Caco-2 (cell line): ENCODE data around the gene ANKRD27. TPM values are rescaled to one million over a fixed set of nuclear protein-coding genes. Genes with fewer than 3 reads are reported as not detected.

Source experiments
- BruUV-seq: library from RNA; stranded (reverse); fragments of 400-500 nt; replicated peaks from 2 replicates; lab custom pipeline; 2021; lab: Mats Ljungman, UMichigan
- CTCF ChIA-PET: fragments of 300-600 bp; sonication (Branson Sonifier 250); formaldehyde crosslinking; loops from one replicate; lab custom pipeline; 2022; ENCODE audit warnings: antibody characterized with exemption; lab: Charles Lee
- POLR2A ChIA-PET: fragments of 300-600 bp; sonication (Branson Sonifier 250); formaldehyde crosslinking; loops from one replicate; lab custom pipeline; 2022; ENCODE audit warnings: antibody characterized with exemption; lab: Charles Lee
- DNase-seq, 2 experiments: peaks; one replicate each; pipeline versions ENCODE4 v3.0.0 to v3.0.0-alpha.2; 2020 to 2022
- H3K27me3 ChIP-seq: replicated peaks from 2 replicates; pipeline ENCODE4 v1.6.0; 2011; ENCODE audit warnings: low read length; ENCODE audit not compliant: control insufficient read depth, insufficient read depth
- H3K36me3 ChIP-seq: 2 replicates; pipeline ENCODE4 v1.5.1; 2011; ENCODE audit warnings: low read length; ENCODE audit not compliant: control insufficient read depth, insufficient read depth
- H3K4me1 ChIP-seq: fragments of 250-450 bp; sonication (Bioruptor Pico); 2 replicates; pipeline ENCODE4 v1.5.1; 2020; ENCODE audit warnings: mild to moderate bottlenecking
- H3K4me3 ChIP-seq: 2 replicates; pipeline ENCODE4 v1.5.1; 2011; ENCODE audit warnings: low read depth, mild to moderate bottlenecking, control low read depth, low read length
- H3K9me3 ChIP-seq: fragments of 250-450 bp; sonication (Bioruptor Pico); 2 replicates; pipeline ENCODE4 v1.5.1; 2020; ENCODE audit warnings: mild to moderate bottlenecking, moderate library complexity
- H3K27ac Mint-ChIP-seq: one replicate; pipeline ENCODE4 v1.8.0; 2022; ENCODE audit warnings: mixed read lengths; ENCODE audit not compliant: unreplicated experiment
- H3K27me3 Mint-ChIP-seq: one replicate; pipeline ENCODE4 v1.8.0; 2022; ENCODE audit warnings: mixed read lengths; ENCODE audit not compliant: insufficient read depth, unreplicated experiment
- H3K36me3 Mint-ChIP-seq: one replicate; pipeline ENCODE4 v1.8.0; 2022; ENCODE audit warnings: mild to moderate bottlenecking, mixed read lengths; ENCODE audit not compliant: insufficient read depth, unreplicated experiment
- H3K4me1 Mint-ChIP-seq: one replicate; pipeline ENCODE4 v1.8.0; 2022; ENCODE audit warnings: low read depth, mixed read lengths; ENCODE audit not compliant: unreplicated experiment
- H3K4me3 Mint-ChIP-seq: one replicate; pipeline ENCODE4 v1.8.0; 2022; ENCODE audit warnings: mild to moderate bottlenecking, moderate library complexity, mixed read lengths; ENCODE audit not compliant: unreplicated experiment
- H3K9me3 Mint-ChIP-seq: one replicate; pipeline ENCODE4 v1.8.0; 2022; ENCODE audit warnings: mixed read lengths; ENCODE audit not compliant: unreplicated experiment
- CTCF ChIP-seq, 2 experiments: fragments of 200-600 bp in 1 of 2; IDR thresholded peaks; 1 replicate in 1 of 2; 2 replicates in 1 of 2; pipeline versions ENCODE4 v1.5.1 to v1.8.0; 2011 to 2022; ENCODE audit warnings: antibody characterized with exemption in 1 of 2, control low read depth in 1 of 2, inconsistent platforms in 1 of 2, low read depth in 1 of 2, low read length in 1 of 2, mild to moderate bottlenecking in 1 of 2, moderate library complexity in 1 of 2; ENCODE audit not compliant: insufficient read depth in 1 of 2, severe bottlenecking in 1 of 2, unreplicated experiment in 1 of 2
- intact Hi-C: fragments of 100-400 bp; cut with micrococcal nuclease; formaldehyde crosslinking; loops from one replicate; pipeline ENCODE4 v1.10.0; 2022; ENCODE audit not compliant: unreplicated experiment
- total RNA-seq: library from RNA; stranded (reverse); gene quantifications from 2 replicates; pipeline ENCODE4 v1.2.3, GENCODE V29; 2022

The ANKRD27 gene
- total RNA-seq, 1 experiment from 2014 or later, result 54.3 TPM

DNA sequence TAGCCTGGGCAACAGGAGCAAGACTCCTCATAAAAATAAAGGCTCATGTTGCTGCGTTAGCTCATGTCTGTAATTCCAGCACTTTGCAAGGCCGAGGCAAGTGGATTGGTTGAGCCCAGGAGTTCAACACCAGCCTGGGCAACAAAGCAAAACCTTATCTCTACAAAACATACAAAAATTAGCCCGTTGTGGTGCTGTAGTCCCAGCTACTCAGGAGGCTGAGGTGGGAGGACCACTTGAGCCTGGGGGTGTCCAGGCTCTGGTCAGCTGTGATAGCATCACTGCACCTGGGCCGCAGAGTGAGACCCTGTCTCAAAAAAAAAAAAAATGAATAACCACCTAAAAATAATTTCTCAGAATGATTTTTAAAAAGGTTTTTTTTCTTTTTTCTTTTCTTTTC lies 12.7 kb upstream of the ANKRD27 start:
- CTCF ChIA-PET, result interaction anchor here (0.7 kb wide), 1 partner anchor 282 kb away, joined by 4 read pairs; no protein-coding TSS in a partner anchor
- intact Hi-C loops, result no loop called here

DNA sequence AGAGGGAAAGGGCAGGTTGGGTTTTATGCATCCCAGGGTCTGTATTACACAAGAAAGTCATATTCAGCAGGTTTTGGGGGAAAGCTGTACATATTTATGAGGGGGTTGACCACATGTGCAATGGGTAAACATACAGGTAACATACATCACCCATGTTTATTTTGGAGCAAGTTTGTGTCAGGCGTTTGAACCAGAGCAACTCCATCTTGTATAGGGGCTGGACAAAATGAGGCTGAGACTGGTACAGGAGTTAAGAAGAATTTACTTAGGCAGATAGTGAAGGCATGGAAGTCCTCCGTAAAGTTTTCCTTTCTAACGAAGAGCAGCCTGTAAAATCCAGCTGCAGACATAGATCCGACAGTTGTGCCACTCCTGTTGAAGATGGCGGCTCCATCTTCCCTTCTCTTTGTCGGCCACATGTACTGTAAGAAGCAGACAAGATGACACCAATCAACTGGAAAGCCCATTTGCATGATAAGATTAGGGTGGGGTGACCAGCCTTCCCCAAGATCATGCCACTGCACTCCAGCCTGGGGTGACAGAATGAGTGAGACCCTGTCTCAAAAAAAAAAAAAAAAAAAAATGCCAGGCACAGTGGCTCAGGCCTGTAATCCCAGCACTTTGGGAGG lies 12.0 kb upstream of the ANKRD27 start:
- no peaks in the 10 kb centered on the region for H3K27me3 ChIP-seq

More for the DNA sequence above, 12.7 kb upstream of the ANKRD27 start:
- no peak for TF ChIP-seq CTCF (IDR thresholded peaks at IDR 0.05; ENCODE audit: insufficient read depth in 1 of 2, low read depth in 1 of 2, low read length in 1 of 2, severe bottlenecking in 1 of 2, unreplicated experiment in 1 of 2)
- peaks cover 3% of the 10 kb centered on the region for H3K36me3 Mint-ChIP-seq
- H3K9me3 Mint-ChIP-seq, result no peaks in the 10 kb centered on the region
- no peaks in the 10 kb centered on the region for H3K9me3 ChIP-seq
- no peak overlapping the region for H3K4me3 Mint-ChIP-seq
- BruUV-seq, result no TSS peak
- H3K36me3 ChIP-seq, result no peaks in the 10 kb centered on the region
- H3K27ac Mint-ChIP-seq, result no peak overlapping the region
- DNase-seq, result no peak
- H3K4me3 ChIP-seq, result no peak overlapping the region
- H3K27me3 Mint-ChIP-seq, result no peaks in the 10 kb centered on the region
- POLR2A ChIA-PET, result no interaction called here
- H3K4me1 ChIP-seq, result peaks cover 4% of the 10 kb centered on the region; the same call in 1 of the 2 replicates
- H3K27me3 ChIP-seq, result no peaks in the 10 kb centered on the region
- peaks cover 7% of the 10 kb centered on the region for H3K4me1 Mint-ChIP-seq

GRCh38 chr19:32682317-32682716 lies 7.3 kb upstream of the ANKRD27 start:
- H3K27ac Mint-ChIP-seq, result no peak overlapping the region
- H3K36me3 Mint-ChIP-seq, result no peaks in the 10 kb centered on the region
- Histone ChIP-seq H3K9me3 (no peaks in the 10 kb centered on the region), H3K36me3 (no peaks in the 10 kb centered on the region), H3K4me1 (peaks cover 8% of the 10 kb centered on the region; the same call in 1 of the 2 replicates), H3K4me3 (no peak overlapping the region), H3K27me3 (no peaks in the 10 kb centered on the region)
- ChIA-PET POLR2A (no interaction called here), CTCF (no interaction called here)
- intact Hi-C loops, result no loop called here
- no peak overlapping the region for H3K4me3 Mint-ChIP-seq
- H3K4me1 Mint-ChIP-seq, result peaks cover 9% of the 10 kb centered on the region
- BruUV-seq, result no TSS peak
- H3K9me3 Mint-ChIP-seq, result no peaks in the 10 kb centered on the region
- no peak for TF ChIP-seq CTCF (IDR thresholded peaks at IDR 0.05; ENCODE audit: insufficient read depth in 1 of 2, low read depth in 1 of 2, low read length in 1 of 2, severe bottlenecking in 1 of 2, unreplicated experiment in 1 of 2)
- no peak for DNase-seq
- H3K27me3 Mint-ChIP-seq, result no peaks in the 10 kb centered on the region

More for the DNA sequence above, 12.0 kb upstream of the ANKRD27 start:
- Mint-ChIP-seq H3K4me3 (no peak overlapping the region), H3K36me3 (no peaks in the 10 kb centered on the region), H3K9me3 (no peaks in the 10 kb centered on the region), H3K4me1 (peaks cover 7% of the 10 kb centered on the region), H3K27ac (no peak overlapping the region), H3K27me3 (no peaks in the 10 kb centered on the region)
- Histone ChIP-seq H3K9me3 (no peaks in the 10 kb centered on the region), H3K36me3 (no peaks in the 10 kb centered on the region), H3K4me3 (no peak overlapping the region), H3K4me1 (peaks cover 11% of the 10 kb centered on the region; the same call in 1 of the 2 replicates)
- no TSS peak for BruUV-seq
- ChIA-PET POLR2A (no interaction called here), CTCF (no interaction called here)
- TF ChIP-seq CTCF (IDR thresholded peaks at IDR 0.05; ENCODE audit: insufficient read depth in 1 of 2, low read depth in 1 of 2, low read length in 1 of 2, severe bottlenecking in 1 of 2, unreplicated experiment in 1 of 2), result no peak
- DNase-seq, result no peak
- intact Hi-C loops, result no loop called here
